Measurements from ENCODE around the gene AFF2. TPM values are rescaled to one million over a fixed set of nuclear protein-coding genes. Genes with fewer than 3 reads are reported as not detected.

AFF2 gene
- total RNA-seq, 1 experiment from 2014 or later: 231 TPM

GRCh38 chrX:148599404-148599803 lies 99.0 kb downstream of the AFF2 start:
- Histone ChIP-seq H3K9me2 (replicated peaks; ENCODE audit: insufficient read depth, low read length) (no peaks in the 10 kb centered on the region), H2AFZ (ENCODE audit: low read length) (no peak overlapping the region)

DNA sequence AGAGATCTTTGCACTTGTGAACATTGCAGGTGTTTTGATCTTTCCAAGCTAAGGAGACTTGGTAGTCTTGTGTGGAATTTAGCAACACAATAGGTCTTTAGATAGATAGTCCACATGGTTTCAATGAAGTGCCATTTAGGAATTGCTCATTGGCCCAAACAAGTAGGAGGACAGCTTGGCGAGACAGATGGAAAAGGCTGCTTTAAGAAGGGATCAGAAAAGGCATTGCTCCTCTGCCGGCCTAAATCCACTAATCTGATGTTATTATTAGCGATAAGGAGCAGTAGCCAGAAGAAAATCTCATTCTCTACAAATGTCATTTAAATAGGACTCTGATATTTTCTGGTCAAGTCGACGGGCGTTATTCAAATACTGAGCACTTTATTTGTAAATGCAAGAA lies 99.7 kb downstream of the AFF2 start:
- Histone ChIP-seq H3K9me2 (replicated peaks; ENCODE audit: insufficient read depth, low read length) (no peaks in the 10 kb centered on the region), H3K79me2 (ENCODE audit: low read length) (peaks cover 95% of the 10 kb centered on the region), H4K20me1 (ENCODE audit: insufficient read depth, low read depth, low read length) (no peaks in the 10 kb centered on the region), H3K4me2 (ENCODE audit: low read depth, low read length, poor library complexity, severe bottlenecking) (no peak overlapping the region), H3K9ac (ENCODE audit: low read length) (no peak overlapping the region), H2AFZ (ENCODE audit: low read length) (no peak overlapping the region), H3K36me3 (ENCODE audit: insufficient read depth, low read length) (no peaks in the 10 kb centered on the region), H3K27ac (ENCODE audit: low read length) (peak overlapping the region; percentile 59), H3K9me3 (ENCODE audit: low read length) (no peaks in the 10 kb centered on the region), H3K4me3 (ENCODE audit: low read length) (no peak overlapping the region), H3K27me3 (ENCODE audit: low read length) (no peaks in the 10 kb centered on the region), H3K4me1 (ENCODE audit: low read length) (peaks cover 69% of the 10 kb centered on the region)
- DNase-seq: no peak

More at GRCh38 chrX:148599404-148599803, 99.0 kb downstream of the AFF2 start:
- DNase-seq: no peak
- no peak overlapping the region for H3K9ac ChIP-seq (ENCODE audit: low read length)
- H3K27me3 ChIP-seq (ENCODE audit: low read length): no peaks in the 10 kb centered on the region
- H3K4me3 ChIP-seq (ENCODE audit: low read length): no peak overlapping the region
- H4K20me1 ChIP-seq (ENCODE audit: insufficient read depth, low read depth, low read length): no peaks in the 10 kb centered on the region
- H3K4me2 ChIP-seq (ENCODE audit: low read depth, low read length, poor library complexity, severe bottlenecking): peak overlapping the region; percentile 3
- peaks cover 76% of the 10 kb centered on the region for H3K4me1 ChIP-seq (ENCODE audit: low read length)
- H3K36me3 ChIP-seq (ENCODE audit: insufficient read depth, low read length): no peaks in the 10 kb centered on the region
- H3K27ac ChIP-seq (ENCODE audit: low read length): peak overlapping the region; percentile 34; the same call in 1 of the 2 replicates
- peaks cover 95% of the 10 kb centered on the region for H3K79me2 ChIP-seq (ENCODE audit: low read length)
- no peaks in the 10 kb centered on the region for H3K9me3 ChIP-seq (ENCODE audit: low read length)

- H3K27me3 ChIP-seq (ENCODE audit: low read length): no peaks in the 10 kb centered on the region
- peak overlapping the region; percentile 59 for H3K27ac ChIP-seq (ENCODE audit: low read length)
- H4K20me1 ChIP-seq (ENCODE audit: insufficient read depth, low read depth, low read length): no peaks in the 10 kb centered on the region
- no peak overlapping the region for H3K9ac ChIP-seq (ENCODE audit: low read length)
- no peak overlapping the region for H3K4me3 ChIP-seq (ENCODE audit: low read length)
- no peaks in the 10 kb centered on the region for H3K9me3 ChIP-seq (ENCODE audit: low read length)
- H3K4me1 ChIP-seq (ENCODE audit: low read length): peaks cover 66% of the 10 kb centered on the region
- H3K36me3 ChIP-seq (ENCODE audit: insufficient read depth, low read length): peaks cover 4% of the 10 kb centered on the region; the same call in 1 of the 2 replicates
- H3K4me2 ChIP-seq (ENCODE audit: low read depth, low read length, poor library complexity, severe bottlenecking): peak overlapping the region; percentile 6
- no peaks in the 10 kb centered on the region for H3K9me2 ChIP-seq (replicated peaks; ENCODE audit: insufficient read depth, low read length)
- DNase-seq: no peak
- peaks cover 95% of the 10 kb centered on the region for H3K79me2 ChIP-seq (ENCODE audit: low read length)
- H2AFZ ChIP-seq (ENCODE audit: low read length): no peak overlapping the region
Measured at GRCh38 chrX:148600581-148600980, 100.2 kb downstream of the AFF2 start.

DNA sequence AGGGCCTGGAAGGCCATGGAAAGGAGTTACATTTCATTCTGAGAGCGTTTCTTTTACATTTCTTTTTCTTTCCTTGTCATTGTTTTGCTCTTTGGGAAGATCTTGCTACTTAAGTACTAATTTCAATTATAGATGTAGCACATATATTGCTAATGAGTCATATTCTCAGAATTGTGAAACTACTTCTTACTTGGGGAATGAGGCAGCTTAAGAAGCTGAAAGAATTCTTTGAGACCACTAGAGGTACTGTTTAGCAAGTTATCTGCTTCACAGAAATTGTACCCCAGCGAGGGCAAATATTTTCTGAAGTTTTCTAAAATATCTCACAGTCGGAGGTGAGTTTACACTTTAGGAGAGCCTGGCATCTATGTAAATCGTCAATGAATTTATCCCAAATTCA lies 100.6 kb downstream of the AFF2 start:
- Histone ChIP-seq H3K36me3 (ENCODE audit: insufficient read depth, low read length) (peaks cover 6% of the 10 kb centered on the region; the same call in 1 of the 2 replicates), H3K9me2 (replicated peaks; ENCODE audit: insufficient read depth, low read length) (no peaks in the 10 kb centered on the region), H3K4me2 (ENCODE audit: low read depth, low read length, poor library complexity, severe bottlenecking) (peak overlapping the region; percentile 6), H3K27me3 (ENCODE audit: low read length) (no peaks in the 10 kb centered on the region), H3K4me3 (ENCODE audit: low read length) (no peak overlapping the region), H3K4me1 (ENCODE audit: low read length) (peaks cover 64% of the 10 kb centered on the region), H4K20me1 (ENCODE audit: insufficient read depth, low read depth, low read length) (no peaks in the 10 kb centered on the region), H3K9me3 (ENCODE audit: low read length) (no peaks in the 10 kb centered on the region), H2AFZ (ENCODE audit: low read length) (no peak overlapping the region), H3K79me2 (ENCODE audit: low read length) (peaks cover 95% of the 10 kb centered on the region), H3K9ac (ENCODE audit: low read length) (no peak overlapping the region), H3K27ac (ENCODE audit: low read length) (peak overlapping the region; percentile 59)
- peak; percentile 72 for DNase-seq

- Histone ChIP-seq H3K27me3 (ENCODE audit: low read length) (no peaks in the 10 kb centered on the region), H4K20me1 (ENCODE audit: insufficient read depth, low read depth, low read length) (no peaks in the 10 kb centered on the region), H3K4me3 (ENCODE audit: low read length) (peak overlapping the region; percentile 16; the same call in 1 of the 2 replicates), H3K79me2 (ENCODE audit: low read length) (peaks cover 94% of the 10 kb centered on the region), H3K4me1 (ENCODE audit: low read length) (peaks cover 57% of the 10 kb centered on the region), H3K36me3 (ENCODE audit: insufficient read depth, low read length) (peaks cover 11% of the 10 kb centered on the region; the same call in 1 of the 2 replicates), H3K9me3 (ENCODE audit: low read length) (peaks cover 5% of the 10 kb centered on the region; the same call in 1 of the 2 replicates), H3K4me2 (ENCODE audit: low read depth, low read length, poor library complexity, severe bottlenecking) (peak overlapping the region; percentile 32), H3K9me2 (replicated peaks; ENCODE audit: insufficient read depth, low read length) (no peaks in the 10 kb centered on the region), H3K27ac (ENCODE audit: low read length) (peak overlapping the region; percentile 68), H2AFZ (ENCODE audit: low read length) (0 out of 2 replicates have a peak overlapping the region, but pooled peaks have one; percentile 30), H3K9ac (ENCODE audit: low read length) (no peak overlapping the region)
- DNase-seq: peak; percentile 74
Measured at GRCh38 chrX:148609515-148610327, 109.3 kb downstream of the AFF2 start.

DNA sequence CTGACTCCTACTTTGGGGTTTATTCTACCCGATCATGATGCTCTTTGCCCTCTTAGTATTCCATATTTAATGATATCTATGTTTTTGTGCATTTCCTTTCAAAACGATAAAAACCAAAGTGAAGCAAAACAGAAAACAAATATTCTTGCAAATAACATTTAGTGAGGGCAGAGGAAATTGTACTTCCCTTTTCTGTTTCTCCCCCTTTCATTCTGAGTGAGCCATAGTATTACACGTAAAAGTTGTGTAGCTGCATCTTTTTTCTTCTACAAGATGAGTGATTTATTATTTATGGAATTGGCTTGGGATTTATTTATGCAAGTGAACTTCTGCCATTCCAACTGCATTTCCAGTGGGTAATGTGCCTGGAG lies 109.9 kb downstream of the AFF2 start:
- Histone ChIP-seq H3K9ac (ENCODE audit: low read length) (no peak overlapping the region), H3K9me3 (ENCODE audit: low read length) (peaks cover 5% of the 10 kb centered on the region; the same call in 1 of the 2 replicates), H4K20me1 (ENCODE audit: insufficient read depth, low read depth, low read length) (no peaks in the 10 kb centered on the region), H3K4me3 (ENCODE audit: low read length) (peak overlapping the region; percentile 16; the same call in 1 of the 2 replicates), H2AFZ (ENCODE audit: low read length) (no peak overlapping the region), H3K36me3 (ENCODE audit: insufficient read depth, low read length) (peaks cover 10% of the 10 kb centered on the region; the same call in 1 of the 2 replicates), H3K27me3 (ENCODE audit: low read length) (no peaks in the 10 kb centered on the region), H3K79me2 (ENCODE audit: low read length) (peaks cover 94% of the 10 kb centered on the region), H3K4me2 (ENCODE audit: low read depth, low read length, poor library complexity, severe bottlenecking) (peak overlapping the region; percentile 32), H3K9me2 (replicated peaks; ENCODE audit: insufficient read depth, low read length) (no peaks in the 10 kb centered on the region), H3K27ac (ENCODE audit: low read length) (peak overlapping the region; percentile 68), H3K4me1 (ENCODE audit: low read length) (peaks cover 57% of the 10 kb centered on the region)
- peak; percentile 66 for DNase-seq

GRCh38 chrX:148611993-148612392 lies 111.6 kb downstream of the AFF2 start:
- no peak overlapping the region for H3K4me3 ChIP-seq (ENCODE audit: low read length)
- H3K36me3 ChIP-seq (ENCODE audit: insufficient read depth, low read length): peaks cover 8% of the 10 kb centered on the region
- no peaks in the 10 kb centered on the region for H4K20me1 ChIP-seq (ENCODE audit: insufficient read depth, low read depth, low read length)
- H3K9ac ChIP-seq (ENCODE audit: low read length): no peak overlapping the region
- no peak overlapping the region for H2AFZ ChIP-seq (ENCODE audit: low read length)
- H3K9me2 ChIP-seq (replicated peaks; ENCODE audit: insufficient read depth, low read length): no peaks in the 10 kb centered on the region
- peaks cover 88% of the 10 kb centered on the region for H3K79me2 ChIP-seq (ENCODE audit: low read length)
- H3K4me1 ChIP-seq (ENCODE audit: low read length): peaks cover 57% of the 10 kb centered on the region
- H3K27ac ChIP-seq (ENCODE audit: low read length): peak overlapping the region; percentile 68
- peaks cover under 1% of the 10 kb centered on the region; the same call in 1 of the 2 replicates for H3K9me3 ChIP-seq (ENCODE audit: low read length)
- H3K4me2 ChIP-seq (ENCODE audit: low read depth, low read length, poor library complexity, severe bottlenecking): no peak overlapping the region
- no peaks in the 10 kb centered on the region for H3K27me3 ChIP-seq (ENCODE audit: low read length)
- DNase-seq: no peak

- no peaks in the 10 kb centered on the region for H3K9me2 ChIP-seq (replicated peaks; ENCODE audit: insufficient read depth, low read length)
- peaks cover 8% of the 10 kb centered on the region for H3K36me3 ChIP-seq (ENCODE audit: insufficient read depth, low read length)
- H3K4me1 ChIP-seq (ENCODE audit: low read length): peaks cover 57% of the 10 kb centered on the region
- no peaks in the 10 kb centered on the region for H3K9me3 ChIP-seq (ENCODE audit: low read length)
- H3K27me3 ChIP-seq (ENCODE audit: low read length): no peaks in the 10 kb centered on the region
- peak overlapping the region; percentile 68 for H3K27ac ChIP-seq (ENCODE audit: low read length)
- H3K9ac ChIP-seq (ENCODE audit: low read length): no peak overlapping the region
- H4K20me1 ChIP-seq (ENCODE audit: insufficient read depth, low read depth, low read length): no peaks in the 10 kb centered on the region
- no peak overlapping the region for H3K4me2 ChIP-seq (ENCODE audit: low read depth, low read length, poor library complexity, severe bottlenecking)
- H3K79me2 ChIP-seq (ENCODE audit: low read length): peaks cover 84% of the 10 kb centered on the region
- no peak overlapping the region for H3K4me3 ChIP-seq (ENCODE audit: low read length)
- no peak for DNase-seq
- no peak overlapping the region for H2AFZ ChIP-seq (ENCODE audit: low read length)
Measured at GRCh38 chrX:148612431-148612830, 112.0 kb downstream of the AFF2 start.
